ENCODE data around the gene HIPK2. TPM values are rescaled to one million over a fixed set of nuclear protein-coding genes. Genes with fewer than 3 reads are reported as not detected.

Gene HIPK2
- total RNA-seq, 4 donors from 2014 or later: 13.6 to 21.8 (median 18.2) TPM

DNA sequence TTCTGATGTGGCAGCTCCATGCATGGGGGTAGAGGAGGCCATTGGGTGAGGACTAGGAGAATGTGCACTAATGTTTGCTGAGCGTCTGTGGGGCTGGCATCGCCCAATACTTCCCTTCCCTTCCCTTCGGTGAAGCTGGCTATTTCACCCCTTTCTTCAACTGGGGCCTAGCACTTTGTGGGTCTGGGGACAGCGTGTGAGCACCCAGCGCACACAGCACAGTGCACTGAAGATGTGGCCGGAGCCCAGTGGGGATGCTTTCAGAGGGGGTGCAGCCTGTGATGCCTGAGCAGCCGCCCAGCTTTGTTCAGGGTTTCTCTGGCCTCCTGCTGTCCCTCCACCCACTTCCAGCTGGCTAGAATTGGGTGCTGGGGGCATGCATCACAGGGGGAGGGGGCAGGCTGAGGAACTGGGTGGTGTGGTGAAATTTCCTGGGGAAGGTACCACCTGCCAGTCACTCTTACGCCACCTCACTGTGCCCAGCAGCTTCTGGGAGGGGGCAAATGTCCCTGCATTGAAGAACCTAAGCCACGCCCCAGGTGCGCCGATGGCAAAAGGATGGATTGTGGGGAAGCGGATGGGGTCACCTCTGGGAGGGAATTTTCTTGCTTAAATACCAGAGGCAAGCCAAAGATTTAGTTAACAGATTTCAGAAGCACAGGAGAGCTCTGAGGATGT is 208.8 kb downstream of the HIPK2 start:
- no peak for TF ChIP-seq POLR2A (IDR thresholded peaks at IDR 0.05)
- no peak for TF ChIP-seq POLR2AphosphoS5 (IDR thresholded peaks at IDR 0.05)
- TF ChIP-seq, protein P1, sequence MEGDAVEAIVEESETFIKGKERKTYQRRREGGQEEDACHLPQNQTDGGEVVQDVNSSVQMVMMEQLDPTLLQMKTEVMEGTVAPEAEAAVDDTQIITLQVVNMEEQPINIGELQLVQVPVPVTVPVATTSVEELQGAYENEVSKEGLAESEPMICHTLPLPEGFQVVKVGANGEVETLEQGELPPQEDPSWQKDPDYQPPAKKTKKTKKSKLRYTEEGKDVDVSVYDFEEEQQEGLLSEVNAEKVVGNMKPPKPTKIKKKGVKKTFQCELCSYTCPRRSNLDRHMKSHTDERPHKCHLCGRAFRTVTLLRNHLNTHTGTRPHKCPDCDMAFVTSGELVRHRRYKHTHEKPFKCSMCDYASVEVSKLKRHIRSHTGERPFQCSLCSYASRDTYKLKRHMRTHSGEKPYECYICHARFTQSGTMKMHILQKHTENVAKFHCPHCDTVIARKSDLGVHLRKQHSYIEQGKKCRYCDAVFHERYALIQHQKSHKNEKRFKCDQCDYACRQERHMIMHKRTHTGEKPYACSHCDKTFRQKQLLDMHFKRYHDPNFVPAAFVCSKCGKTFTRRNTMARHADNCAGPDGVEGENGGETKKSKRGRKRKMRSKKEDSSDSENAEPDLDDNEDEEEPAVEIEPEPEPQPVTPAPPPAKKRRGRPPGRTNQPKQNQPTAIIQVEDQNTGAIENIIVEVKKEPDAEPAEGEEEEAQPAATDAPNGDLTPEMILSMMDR (IDR thresholded peaks at IDR 0.05): no peak
- no peak for TF ChIP-seq EP300 (IDR thresholded peaks at IDR 0.05)
- Histone ChIP-seq H3K4me3 (no peak overlapping the region), H3K4me1 (no peaks in the 10 kb centered on the region), H3K9me3 (no peaks in the 10 kb centered on the region), H3K27me3 (no peaks in the 10 kb centered on the region), H3K27ac (no peak overlapping the region), H3K36me3 (peaks cover 18% of the 10 kb centered on the region)
- peak in 1 of 2 donors; percentile 57 for DNase-seq (ENCODE audit: low spot score in 2 of 2)
- 99% methylated on average over 9 of the region's 12 CpGs for WGBS

- no peaks in the 10 kb centered on the region for H3K4me1 ChIP-seq
- H3K36me3 ChIP-seq: peaks cover 12% of the 10 kb centered on the region
- no peak overlapping the region for H3K27ac ChIP-seq
- no peak for DNase-seq (ENCODE audit: low spot score in 2 of 2)
- H3K4me3 ChIP-seq: no peak overlapping the region
- no peaks in the 10 kb centered on the region for H3K27me3 ChIP-seq
- 88% methylated on average over 6 of the region's 6 CpGs for WGBS
- no peaks in the 10 kb centered on the region for H3K9me3 ChIP-seq
- TF ChIP-seq POLR2AphosphoS5 (IDR thresholded peaks at IDR 0.05) (no peak), EP300 (IDR thresholded peaks at IDR 0.05) (no peak), POLR2A (IDR thresholded peaks at IDR 0.05) (no peak)
- TF ChIP-seq, protein P1 (IDR thresholded peaks at IDR 0.05): no peak
These were observed 209.5 kb downstream of the HIPK2 start for GRCh38 chr7:139568346-139568675.

DNA sequence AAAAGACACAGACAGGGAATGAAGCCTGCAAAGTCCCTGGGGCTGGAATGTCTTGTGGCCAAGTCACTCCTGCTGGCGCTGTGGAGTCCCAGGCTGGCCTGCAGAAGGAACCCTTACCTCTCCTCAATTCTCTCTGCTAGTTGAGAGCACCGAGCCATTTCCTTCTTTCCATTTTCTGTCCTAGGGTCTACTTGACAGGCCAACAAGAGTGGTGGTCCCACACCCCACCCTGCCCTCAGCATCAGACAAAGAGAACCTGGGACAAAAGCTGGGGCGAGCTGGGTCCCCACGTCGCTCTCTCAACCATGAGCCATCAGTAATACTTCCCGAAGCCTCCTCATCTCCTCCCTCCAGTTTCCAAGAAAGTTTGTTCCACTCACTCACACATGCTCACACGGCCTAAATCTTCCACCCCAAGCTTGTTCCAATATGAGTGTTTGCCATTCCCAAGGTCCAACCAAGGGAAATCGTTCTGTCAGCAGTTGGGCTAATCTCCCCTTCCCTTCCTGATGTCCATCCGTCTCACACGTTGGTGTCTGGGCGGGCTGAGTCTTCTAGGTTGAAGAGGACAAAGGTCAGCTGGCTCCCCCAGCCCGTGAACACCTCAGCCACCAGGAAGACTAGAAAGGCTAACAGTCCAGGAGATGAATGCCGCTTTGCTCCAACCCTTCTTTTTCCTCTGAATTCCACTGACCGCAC is 210.0 kb downstream of the HIPK2 start:
- DNase-seq (ENCODE audit: low spot score in 2 of 2): peak in 1 of 2 donors; percentile 50
- WGBS: 89% methylated on average over 14 of the region's 14 CpGs
- Histone ChIP-seq H3K27me3 (no peaks in the 10 kb centered on the region), H3K4me3 (no peak overlapping the region), H3K4me1 (no peaks in the 10 kb centered on the region), H3K9me3 (no peaks in the 10 kb centered on the region), H3K27ac (no peak overlapping the region), H3K36me3 (peaks cover 7% of the 10 kb centered on the region)
- TF ChIP-seq, protein P1 (IDR thresholded peaks at IDR 0.05): no peak
- TF ChIP-seq POLR2A (IDR thresholded peaks at IDR 0.05) (no peak), EP300 (IDR thresholded peaks at IDR 0.05) (no peak), POLR2AphosphoS5 (IDR thresholded peaks at IDR 0.05) (no peak)

DNA sequence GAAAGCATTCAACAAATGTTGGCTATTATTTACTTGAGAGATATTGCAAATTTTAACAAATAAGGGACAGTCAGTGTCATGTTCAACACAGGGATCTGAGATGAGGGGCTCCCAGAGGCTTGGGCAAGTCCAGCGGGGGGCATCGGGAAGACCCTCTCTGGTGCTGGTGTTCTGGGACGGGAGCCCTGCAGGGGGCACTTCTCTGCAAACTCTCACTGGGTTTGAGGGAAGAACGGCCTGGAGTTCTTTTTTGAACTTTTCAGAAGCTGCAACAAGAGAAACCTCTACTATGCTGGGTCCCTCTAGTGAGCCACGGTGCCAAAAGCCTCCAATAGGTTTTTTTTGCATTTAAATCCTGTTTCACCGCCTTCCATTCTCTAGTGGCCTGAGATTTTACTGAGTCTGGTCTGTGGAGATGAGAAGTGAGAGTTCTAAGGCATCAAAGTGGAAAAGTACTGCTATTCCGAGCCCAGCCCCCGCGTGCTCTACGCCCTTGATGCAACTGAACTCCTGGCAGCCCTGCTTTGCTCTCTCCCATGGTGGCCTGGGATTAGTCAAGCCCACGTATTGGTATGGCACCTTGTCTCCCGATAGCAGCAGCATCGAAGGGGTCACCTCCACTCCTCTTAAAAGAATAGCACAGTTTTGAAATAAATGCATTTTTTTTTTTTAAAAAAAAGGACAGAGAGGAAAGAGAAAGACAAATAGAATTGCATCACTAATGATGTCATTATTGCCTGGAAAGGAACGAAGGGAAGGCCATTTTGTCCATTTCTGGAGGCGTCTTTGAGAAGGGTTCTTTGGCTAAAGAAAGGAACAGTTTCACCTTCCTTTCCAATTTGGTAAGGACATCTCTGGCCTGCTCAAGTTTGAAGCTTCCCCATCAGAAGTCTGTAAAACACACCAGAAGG is 210.8 kb downstream of the HIPK2 start:
- WGBS: 94% methylated on average over 15 of the region's 15 CpGs
- Histone ChIP-seq H3K27me3 (no peaks in the 10 kb centered on the region), H3K36me3 (peaks cover 5% of the 10 kb centered on the region), H3K27ac (no peak overlapping the region), H3K9me3 (no peaks in the 10 kb centered on the region), H3K4me1 (no peaks in the 10 kb centered on the region), H3K4me3 (no peak overlapping the region)
- peak in 1 of 2 donors; percentile 38 for DNase-seq (ENCODE audit: low spot score in 2 of 2)
- TF ChIP-seq EP300 (IDR thresholded peaks at IDR 0.05): no peak
- TF ChIP-seq POLR2AphosphoS5 (IDR thresholded peaks at IDR 0.05): no peak
- TF ChIP-seq, protein P1 (IDR thresholded peaks at IDR 0.05): no peak
- TF ChIP-seq POLR2A (IDR thresholded peaks at IDR 0.05): no peak
